GM21515 (cell line): ENCODE data around the gene GORASP1.

ENCODE experiments used
- ATAC-seq: cut with Tn5 transposase; IDR thresholded peaks from one replicate; pipeline ENCODE4 v1.9.1; 2021; ENCODE audit not compliant: unreplicated experiment

Gene GORASP1

GRCh38 chr3:39107388-39108199 lies at the start of gene GORASP1, which contains the start of gene TTC21A:
Gene GORASP1 (minus strand): TSS chr3:39107627. CDS start chr3:39107541, 86 bp downstream.
Gene TTC21A (plus strand): TSS chr3:39107680. CDS start chr3:39107838, 158 bp downstream.
- peak; percentile 49 for ATAC-seq

DNA sequence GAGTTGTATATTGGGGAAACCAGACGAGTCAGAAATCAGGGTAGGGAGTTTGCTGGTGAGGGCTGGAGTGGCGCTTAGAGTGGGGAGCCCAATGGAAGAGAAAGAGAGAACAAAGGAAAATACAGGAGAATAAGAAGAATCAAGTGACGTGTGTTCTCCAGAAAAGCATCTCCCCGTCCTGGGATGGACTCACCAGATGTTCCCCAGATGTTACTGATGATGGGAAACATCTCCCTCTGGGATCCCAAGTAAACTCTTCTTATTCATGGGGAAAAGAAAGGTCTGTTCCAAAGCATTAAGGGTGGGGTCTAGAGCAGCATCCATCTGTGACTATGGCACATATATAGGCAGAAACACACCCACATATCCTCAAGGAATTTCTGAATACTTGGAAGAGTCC lies 49.0 kb upstream of the GORASP1 start:
- ATAC-seq = no peak

- no peak for ATAC-seq
These were observed 47.0 kb upstream of the GORASP1 start for GRCh38 chr3:39154280-39155021.

DNA sequence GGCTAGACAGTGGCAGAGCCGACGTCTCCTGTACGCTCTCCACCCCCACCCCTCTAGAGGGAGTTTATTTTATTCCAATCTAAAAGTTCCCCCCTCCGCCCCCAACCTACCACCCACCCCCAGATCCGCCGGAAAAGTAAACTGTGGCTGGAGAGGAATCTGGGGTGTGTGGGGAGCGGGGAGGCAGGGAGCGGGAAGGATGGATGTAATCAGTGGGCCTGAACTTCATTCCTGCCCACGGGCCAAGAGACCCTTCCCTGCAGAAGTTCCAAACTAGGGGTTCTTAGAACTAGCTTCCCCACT lies 46.5 kb upstream of the GORASP1 start:
- no peak for ATAC-seq

GRCh38 chr3:39150803-39151631 lies 43.6 kb upstream of the GORASP1 start:
- no peak for ATAC-seq

DNA sequence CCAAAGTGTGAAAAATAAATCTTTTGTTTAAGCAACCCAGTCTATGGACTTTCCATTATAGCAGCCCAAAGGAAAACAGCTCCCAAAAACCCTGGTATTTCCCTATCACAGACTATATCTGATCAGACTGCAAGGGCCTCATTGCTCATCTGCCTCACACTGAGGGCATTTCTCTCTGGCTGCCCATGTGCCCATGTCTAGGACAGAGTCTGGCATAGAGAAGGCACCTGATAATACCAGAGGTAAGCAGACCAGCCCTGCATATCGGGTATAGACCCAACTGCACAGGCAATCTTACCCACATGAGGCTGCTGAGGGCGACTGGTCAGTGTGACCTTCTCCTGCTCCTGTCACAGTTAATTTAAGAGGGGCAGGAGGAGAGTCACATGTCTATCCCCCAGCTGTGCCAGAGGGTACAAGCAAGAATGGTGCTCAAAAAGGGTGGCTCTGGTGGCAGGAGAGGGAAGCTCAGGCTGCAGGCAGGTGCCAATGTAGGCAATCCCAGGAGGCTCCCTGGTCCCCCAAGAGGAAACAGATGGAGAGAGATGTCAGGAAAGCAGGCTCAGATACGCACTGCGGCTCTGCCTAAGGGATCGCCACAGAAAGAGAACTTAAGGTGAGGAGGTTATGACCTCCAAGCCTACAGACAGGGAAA lies 42.8 kb upstream of the GORASP1 start:
- no peak for ATAC-seq

- no peak for ATAC-seq
These were observed 42.2 kb upstream of the GORASP1 start for GRCh38 chr3:39149498-39150147.

DNA sequence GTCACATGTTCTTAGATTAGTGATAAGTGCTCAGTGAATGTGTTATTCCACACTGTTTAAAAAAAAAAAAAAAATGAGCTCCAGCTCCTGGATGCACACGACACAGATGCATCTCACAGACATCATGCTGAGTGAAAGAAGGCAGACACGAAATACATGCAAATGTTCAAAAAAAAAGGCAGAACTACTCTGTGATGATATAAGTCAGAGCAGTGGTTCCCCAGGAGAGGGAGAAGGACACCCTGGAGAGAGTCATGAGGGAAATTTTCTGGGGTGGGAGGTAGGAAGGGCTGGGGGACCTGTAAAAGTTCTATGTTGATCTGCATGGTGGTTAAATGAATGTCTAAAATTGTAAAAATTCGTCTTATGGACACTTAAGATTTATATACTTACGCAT lies 41.6 kb upstream of the GORASP1 start:
- ATAC-seq = no peak

DNA sequence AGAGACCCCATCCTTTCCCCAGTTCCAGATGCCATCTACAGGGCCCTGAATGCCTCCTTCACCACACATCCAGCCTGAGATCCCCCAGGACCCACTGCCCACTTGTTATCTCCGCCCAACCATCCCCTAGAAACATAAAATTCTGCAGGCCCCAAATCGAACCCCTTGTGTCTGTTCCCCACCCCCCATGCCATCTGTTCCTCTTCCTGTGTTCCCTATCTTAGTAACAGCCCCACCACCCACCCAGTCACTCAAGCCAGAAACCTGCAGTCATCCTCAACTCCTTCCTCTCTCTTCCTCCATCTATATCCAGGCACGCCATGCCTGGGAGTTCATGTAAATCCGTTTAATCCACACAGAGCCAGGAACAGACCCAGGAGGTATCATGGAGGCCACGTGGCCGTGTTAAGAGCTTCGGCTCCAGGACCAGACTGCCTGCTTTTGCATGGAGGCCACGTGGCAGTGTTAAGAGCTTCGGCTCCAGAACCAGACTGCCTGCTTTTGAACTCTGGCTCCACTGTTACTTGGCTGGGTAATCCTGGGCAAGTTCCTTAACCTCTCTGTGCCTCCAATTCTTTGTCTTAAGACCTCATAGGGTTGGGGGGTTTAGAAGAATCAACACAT lies 41.1 kb upstream of the GORASP1 start:
- no peak for ATAC-seq

GRCh38 chr3:39147711-39148434 lies 40.4 kb upstream of the GORASP1 start:
- peak; percentile 30 for ATAC-seq

DNA sequence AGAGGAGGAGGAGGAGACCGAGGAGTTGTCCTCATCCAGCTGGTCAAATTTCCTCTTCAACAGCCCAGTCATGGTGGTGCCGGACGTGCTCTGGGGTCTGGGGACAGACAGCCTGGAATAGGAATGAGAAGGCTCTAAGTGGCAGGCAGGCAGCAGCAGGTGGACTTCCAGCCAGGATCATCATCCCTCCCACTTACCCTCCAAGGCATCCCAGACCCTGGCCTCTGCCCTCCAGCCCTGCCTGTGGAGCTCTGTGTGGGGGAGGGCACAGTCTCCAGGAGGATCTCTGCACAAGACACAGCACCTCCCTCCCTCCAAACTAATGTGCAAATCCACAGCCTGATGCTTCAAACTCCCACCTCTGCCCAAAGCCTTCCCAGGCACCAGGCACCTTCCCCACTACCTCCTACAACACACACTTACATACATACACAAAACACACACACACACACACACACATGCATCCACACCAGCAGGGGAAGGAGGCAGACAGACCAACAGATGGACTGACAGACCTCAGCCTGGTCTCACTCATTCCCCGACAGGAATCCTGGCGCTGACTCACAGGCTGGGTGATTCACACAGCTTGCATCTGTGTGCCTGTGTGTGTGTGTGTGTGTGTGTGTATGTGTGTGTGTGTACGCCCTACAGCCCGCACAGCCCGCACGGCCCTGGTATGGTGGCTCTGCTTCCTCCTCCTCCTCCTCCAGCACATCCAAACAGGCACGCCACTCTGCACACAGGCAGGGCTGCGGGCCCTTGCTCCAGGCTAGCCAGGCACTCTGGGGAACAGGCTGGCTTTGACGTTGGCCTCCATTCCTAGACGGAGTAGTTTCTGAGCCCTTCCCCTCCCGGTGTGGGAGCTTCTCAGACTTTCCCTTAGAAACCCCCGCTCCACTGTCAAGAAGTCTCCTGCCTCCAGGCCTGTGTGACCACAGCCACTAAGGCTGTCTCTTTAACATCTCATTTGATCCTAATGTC lies 39.5 kb upstream of the GORASP1 start:
- peak; percentile 10 for ATAC-seq

DNA sequence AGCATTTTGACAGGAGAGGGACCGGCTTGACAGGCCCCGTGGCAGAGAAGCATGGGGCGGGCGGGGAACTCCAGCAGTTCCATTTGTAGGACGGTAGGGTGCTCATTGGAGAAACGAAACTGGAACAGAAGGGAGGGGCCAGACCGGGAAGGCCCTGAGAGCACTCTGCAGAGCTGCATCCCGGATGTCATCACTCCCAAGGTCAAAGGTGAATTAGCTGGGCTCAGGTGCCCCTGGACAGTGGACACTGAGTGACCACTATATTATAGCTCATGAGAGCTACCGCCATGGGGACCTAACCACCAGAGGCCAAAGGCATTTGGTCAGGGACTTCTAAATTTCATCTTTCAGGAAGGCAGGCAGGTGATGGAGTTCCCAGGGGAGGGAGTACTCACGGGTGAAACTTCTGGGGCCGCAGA lies 38.7 kb upstream of the GORASP1 start:
- ATAC-seq = no peak

DNA sequence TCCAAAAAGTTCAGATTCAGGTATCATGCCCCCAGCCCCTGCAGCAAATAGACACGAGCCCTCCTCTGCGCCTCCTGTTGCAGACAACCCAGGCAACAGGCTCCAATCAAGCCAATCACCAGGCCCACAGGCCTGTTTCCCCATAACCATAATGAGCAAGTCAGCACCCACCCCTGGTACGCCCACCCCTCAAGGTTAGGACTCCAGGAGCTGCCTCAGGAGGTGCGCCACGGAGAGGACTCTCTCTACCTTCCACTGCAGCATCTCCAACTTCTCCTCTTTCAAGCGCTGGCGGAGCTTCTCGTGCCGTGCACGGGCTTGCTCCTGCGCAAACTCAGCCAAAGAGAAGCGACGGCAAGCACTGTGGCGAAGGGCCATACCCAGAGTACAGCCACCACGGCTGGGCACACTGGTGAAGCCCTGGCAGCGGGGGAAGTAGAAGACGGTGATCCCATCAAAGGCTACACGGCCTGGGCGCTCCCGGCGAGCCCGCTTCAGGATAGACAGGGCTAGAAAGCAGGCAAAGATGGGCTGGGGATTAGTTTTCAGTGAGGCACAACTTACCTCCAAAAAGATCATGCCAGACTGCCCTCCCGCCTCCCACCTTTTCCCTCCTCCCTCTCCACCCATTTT lies 37.4 kb upstream of the GORASP1 start:
- no peak for ATAC-seq

- ATAC-seq = no peak
These were observed 36.8 kb upstream of the GORASP1 start for GRCh38 chr3:39144095-39144747.

DNA sequence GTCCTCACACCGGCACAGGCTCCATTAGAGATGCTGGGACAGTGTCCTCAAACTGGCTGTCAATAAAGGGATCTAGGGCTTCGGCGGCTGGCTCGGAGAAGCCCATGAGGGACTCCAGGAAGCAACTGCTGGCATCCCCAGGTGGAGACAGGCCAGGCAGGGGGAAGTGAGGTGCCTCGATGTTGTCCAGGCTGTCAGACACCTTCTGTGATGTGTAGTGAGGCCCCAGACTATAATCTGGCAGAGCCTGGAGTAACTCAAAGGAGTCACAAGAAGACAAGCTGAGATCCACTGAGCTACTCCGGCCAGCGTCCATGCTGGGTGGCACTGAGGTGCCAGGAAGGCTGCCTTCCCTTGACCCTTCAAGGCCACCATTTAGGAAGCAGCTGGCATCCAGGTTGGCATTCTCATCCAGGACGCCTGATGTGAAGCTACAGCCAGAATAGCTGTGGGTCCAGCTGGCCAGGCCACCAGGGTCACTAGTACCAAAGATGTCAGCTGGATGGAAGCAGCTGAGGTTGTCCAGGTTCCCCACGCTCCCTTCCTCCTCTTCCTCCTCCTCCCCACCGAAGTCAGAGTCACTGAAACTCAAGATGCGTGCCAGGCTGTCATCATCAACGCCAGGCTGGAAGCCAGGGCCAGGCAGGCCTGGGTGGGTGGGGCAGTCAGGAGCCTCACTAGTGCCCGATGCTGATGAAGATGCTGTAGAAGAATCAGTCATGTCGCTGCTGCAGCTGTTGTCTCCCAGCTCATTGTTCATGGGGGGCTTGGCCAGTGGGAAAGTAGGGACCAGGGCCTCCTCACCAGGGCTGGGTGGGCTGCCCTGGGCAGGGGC lies 35.8 kb upstream of the GORASP1 start:
- ATAC-seq = no peak

- ATAC-seq = no peak
These were observed 34.6 kb upstream of the GORASP1 start for GRCh38 chr3:39142067-39142466.
